NB4 (cell line): Measurements from ENCODE around the gene MRPL23.

Experiments
- CTCF ChIP-seq: IDR thresholded peaks from one replicate; pipeline ENCODE4 v1.5.1; 2012; ENCODE audit warnings: low read depth, low read length
- MAX ChIP-seq: IDR thresholded peaks from 2 replicates; pipeline ENCODE4 v1.6.1; 2011; ENCODE audit warnings: low read depth, low read length
- MYC ChIP-seq: IDR thresholded peaks from 2 replicates; pipeline ENCODE4 v1.6.1; 2011; ENCODE audit warnings: low read depth, low read length
- POLR2A ChIP-seq: IDR thresholded peaks from 2 replicates; pipeline ENCODE4 v1.6.1; 2011; ENCODE audit warnings: mild to moderate bottlenecking; ENCODE audit not compliant: insufficient read length; ENCODE audit errors: extremely low read depth

GRCh38 chr11:1958367-1958766 is 11.2 kb downstream of the MRPL23 start:
- TF ChIP-seq MYC (no peak), CTCF (no peak), POLR2A (no peak), MAX (no peak)
